ENCODE measurements around the gene PHACTR1. TPM values are rescaled to one million over a fixed set of nuclear protein-coding genes. Genes with fewer than 3 reads are reported as not detected.
"Not testable (repeated sequence)": the region's sequence is repeated elsewhere in the genome, so short reads cannot be mapped to it uniquely, and the experiment has no call there.

PHACTR1 gene
- total RNA-seq, 1 donor from 2014 or later = 8.5 TPM

DNA sequence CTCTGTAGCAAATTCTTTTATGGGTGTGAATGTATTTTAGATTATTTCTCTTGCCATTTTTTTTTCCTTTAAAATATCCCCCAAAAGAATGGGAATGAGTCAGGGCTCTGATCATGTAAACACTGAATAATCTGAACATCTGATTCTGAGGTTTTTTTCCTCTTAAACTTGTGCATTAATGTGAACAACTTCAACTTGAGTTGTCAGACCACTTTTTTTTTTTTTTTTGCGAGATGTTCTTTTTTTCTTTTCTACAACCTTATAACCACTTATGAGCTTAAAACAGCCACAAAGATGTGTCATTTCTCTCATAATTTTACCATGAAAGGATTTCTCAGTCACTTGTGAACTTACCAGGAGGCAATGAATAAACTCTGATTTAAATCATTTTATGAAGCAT lies 526.5 kb downstream of the PHACTR1 start:
- H3K4me1 Mint-ChIP-seq (ENCODE audit: low read depth, unreplicated experiment) = peaks cover 10% of the 10 kb centered on the region
- Histone ChIP-seq H2AFZ (ENCODE audit: low read depth, low read length) (no peak overlapping the region), H3K79me2 (ENCODE audit: insufficient read depth, low read length) (no peaks in the 10 kb centered on the region), H3K4me3 (ENCODE audit: insufficient read depth, low read depth, low read length) (no peak overlapping the region), H3K27ac (ENCODE audit: low read depth, low read length) (no peak overlapping the region), H3K9ac (ENCODE audit: low read length) (no peak overlapping the region), H3K9me3 (ENCODE audit: insufficient read depth, low read depth, low read length) (no peaks in the 10 kb centered on the region), H3K4me2 (ENCODE audit: low read length) (no peak overlapping the region), H3K4me1 (ENCODE audit: insufficient read depth, low read length) (no peaks in the 10 kb centered on the region), H3K27me3 (ENCODE audit: insufficient read depth, low read length) (no peaks in the 10 kb centered on the region), H3K36me3 (ENCODE audit: insufficient read depth, low read length) (no peaks in the 10 kb centered on the region), H4K20me1 (ENCODE audit: insufficient read depth, low read length) (no peaks in the 10 kb centered on the region)
- no peak overlapping the region for H3K4me3 Mint-ChIP-seq (ENCODE audit: unreplicated experiment)
- H3K27me3 Mint-ChIP-seq (ENCODE audit: low read depth, unreplicated experiment) = no peaks in the 10 kb centered on the region
- FAIRE-seq = no peak
- H3K36me3 Mint-ChIP-seq (ENCODE audit: low read depth, unreplicated experiment) = peaks cover 5% of the 10 kb centered on the region
- DNase-seq (ENCODE audit: low read depth) = peak; percentile 63
- peaks cover 3% of the 10 kb centered on the region for H3K9me3 Mint-ChIP-seq (ENCODE audit: unreplicated experiment)
- TF ChIP-seq, protein P1, sequence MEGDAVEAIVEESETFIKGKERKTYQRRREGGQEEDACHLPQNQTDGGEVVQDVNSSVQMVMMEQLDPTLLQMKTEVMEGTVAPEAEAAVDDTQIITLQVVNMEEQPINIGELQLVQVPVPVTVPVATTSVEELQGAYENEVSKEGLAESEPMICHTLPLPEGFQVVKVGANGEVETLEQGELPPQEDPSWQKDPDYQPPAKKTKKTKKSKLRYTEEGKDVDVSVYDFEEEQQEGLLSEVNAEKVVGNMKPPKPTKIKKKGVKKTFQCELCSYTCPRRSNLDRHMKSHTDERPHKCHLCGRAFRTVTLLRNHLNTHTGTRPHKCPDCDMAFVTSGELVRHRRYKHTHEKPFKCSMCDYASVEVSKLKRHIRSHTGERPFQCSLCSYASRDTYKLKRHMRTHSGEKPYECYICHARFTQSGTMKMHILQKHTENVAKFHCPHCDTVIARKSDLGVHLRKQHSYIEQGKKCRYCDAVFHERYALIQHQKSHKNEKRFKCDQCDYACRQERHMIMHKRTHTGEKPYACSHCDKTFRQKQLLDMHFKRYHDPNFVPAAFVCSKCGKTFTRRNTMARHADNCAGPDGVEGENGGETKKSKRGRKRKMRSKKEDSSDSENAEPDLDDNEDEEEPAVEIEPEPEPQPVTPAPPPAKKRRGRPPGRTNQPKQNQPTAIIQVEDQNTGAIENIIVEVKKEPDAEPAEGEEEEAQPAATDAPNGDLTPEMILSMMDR (IDR thresholded peaks at IDR 0.05; ENCODE audit: insufficient read depth, low read depth, low read length) = no peak
- no peak for TF ChIP-seq EZH2 (IDR thresholded peaks at IDR 0.05; ENCODE audit: insufficient read depth, low read length)
- H3K27ac Mint-ChIP-seq (ENCODE audit: unreplicated experiment) = no peak overlapping the region

DNA sequence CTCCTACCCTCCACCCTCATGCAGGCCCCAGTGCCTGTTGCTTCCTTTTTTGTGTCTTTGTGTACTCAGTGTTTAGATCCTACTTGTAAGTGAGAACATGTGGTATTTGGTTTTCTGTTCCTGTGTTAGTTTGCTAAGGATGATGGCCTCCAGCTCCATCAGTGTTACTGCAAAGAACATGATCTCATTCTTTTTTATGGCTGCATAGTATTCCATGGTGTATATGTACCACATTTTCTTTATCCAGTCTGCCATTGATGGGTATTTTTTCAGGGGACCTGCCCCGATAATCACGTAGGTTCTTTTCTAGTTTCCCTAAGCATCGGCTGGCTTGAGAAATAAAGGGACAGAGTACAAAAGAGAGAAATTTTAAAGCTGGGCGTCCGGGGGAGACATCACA lies 527.2 kb downstream of the PHACTR1 start:
- H3K4me1 Mint-ChIP-seq (ENCODE audit: low read depth, unreplicated experiment) = peaks cover 17% of the 10 kb centered on the region
- H4K20me1 ChIP-seq (ENCODE audit: insufficient read depth, low read length); H3K27me3 ChIP-seq (ENCODE audit: insufficient read depth, low read length); H3K4me3 Mint-ChIP-seq (ENCODE audit: unreplicated experiment); H3K4me3 ChIP-seq (ENCODE audit: insufficient read depth, low read depth, low read length); FAIRE-seq; H3K27ac Mint-ChIP-seq (ENCODE audit: unreplicated experiment); H3K27me3 Mint-ChIP-seq (ENCODE audit: low read depth, unreplicated experiment); DNase-seq (ENCODE audit: low read depth); H3K79me2 ChIP-seq (ENCODE audit: insufficient read depth, low read length); H3K36me3 ChIP-seq (ENCODE audit: insufficient read depth, low read length); H2AFZ ChIP-seq (ENCODE audit: low read depth, low read length); H3K9me3 Mint-ChIP-seq (ENCODE audit: unreplicated experiment); H3K4me1 ChIP-seq (ENCODE audit: insufficient read depth, low read length); H3K27ac ChIP-seq (ENCODE audit: low read depth, low read length); H3K4me2 ChIP-seq (ENCODE audit: low read length); H3K9ac ChIP-seq (ENCODE audit: low read length); H3K36me3 Mint-ChIP-seq (ENCODE audit: low read depth, unreplicated experiment); H3K9me3 ChIP-seq (ENCODE audit: insufficient read depth, low read depth, low read length): not testable (repeated sequence)

DNA sequence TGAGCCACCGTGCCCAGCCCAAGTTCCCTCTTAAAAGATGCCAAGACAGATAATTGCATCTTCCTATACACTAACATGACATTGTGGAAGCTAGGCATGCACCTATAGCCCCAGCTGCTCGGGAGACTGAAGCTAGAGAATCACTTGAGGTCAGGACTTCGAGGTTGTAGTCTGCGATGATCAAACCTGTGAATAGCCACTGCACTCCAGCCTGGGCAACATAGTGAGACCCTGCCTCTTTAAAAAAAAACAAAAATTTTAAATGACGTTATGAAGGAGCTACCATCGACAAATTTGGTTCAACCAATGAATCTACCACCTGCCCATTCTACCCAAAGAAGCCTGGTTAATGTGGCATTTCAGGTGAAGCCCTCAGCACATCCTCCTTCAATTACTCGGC lies 531.1 kb downstream of the PHACTR1 start:
- Mint-ChIP-seq H3K27ac (ENCODE audit: unreplicated experiment) (peak overlapping the region; percentile 80), H3K36me3 (ENCODE audit: low read depth, unreplicated experiment) (peaks cover 4% of the 10 kb centered on the region), H3K4me3 (ENCODE audit: unreplicated experiment) (no peak overlapping the region), H3K9me3 (ENCODE audit: unreplicated experiment) (no peaks in the 10 kb centered on the region), H3K27me3 (ENCODE audit: low read depth, unreplicated experiment) (no peaks in the 10 kb centered on the region), H3K4me1 (ENCODE audit: low read depth, unreplicated experiment) (peaks cover 10% of the 10 kb centered on the region)
- Histone ChIP-seq H3K4me3 (ENCODE audit: insufficient read depth, low read depth, low read length) (no peak overlapping the region), H2AFZ (ENCODE audit: low read depth, low read length) (peak overlapping the region; percentile 43), H3K27ac (ENCODE audit: low read depth, low read length) (no peak overlapping the region), H3K9ac (ENCODE audit: low read length) (no peak overlapping the region), H3K4me1 (ENCODE audit: insufficient read depth, low read length) (no peaks in the 10 kb centered on the region), H4K20me1 (ENCODE audit: insufficient read depth, low read length) (no peaks in the 10 kb centered on the region), H3K79me2 (ENCODE audit: insufficient read depth, low read length) (no peaks in the 10 kb centered on the region), H3K36me3 (ENCODE audit: insufficient read depth, low read length) (no peaks in the 10 kb centered on the region), H3K4me2 (ENCODE audit: low read length) (no peak overlapping the region), H3K9me3 (ENCODE audit: insufficient read depth, low read depth, low read length) (no peaks in the 10 kb centered on the region), H3K27me3 (ENCODE audit: insufficient read depth, low read length) (no peaks in the 10 kb centered on the region)
- FAIRE-seq = no peak
- no peak for TF ChIP-seq EZH2 (IDR thresholded peaks at IDR 0.05; ENCODE audit: insufficient read depth, low read length)
- TF ChIP-seq, protein P1 (IDR thresholded peaks at IDR 0.05; ENCODE audit: insufficient read depth, low read depth, low read length) = no peak
- no peak for DNase-seq (ENCODE audit: low read depth)

Measured in astrocyte (in vitro differentiated cells and primary cell).